Measurements from ENCODE around the gene RAB6A. TPM values are rescaled to one million over a fixed set of nuclear protein-coding genes. Genes with fewer than 3 reads are reported as not detected.

The RAB6A gene
- total RNA-seq, 1 experiment from 2014 or later: 227 TPM

- Histone ChIP-seq H3K9me3 (no peaks in the 10 kb centered on the region), H3K4me3 (ENCODE audit: low read depth, low read length) (no peak overlapping the region), H3K36me3 (ENCODE audit: control insufficient read depth, insufficient read depth, low read length) (no peaks in the 10 kb centered on the region; the same call in 1 of the 2 replicates), H3K27me3 (replicated peaks; ENCODE audit: control insufficient read depth, insufficient read depth, low read length) (no peaks in the 10 kb centered on the region), H3K4me1 (peaks cover 5% of the 10 kb centered on the region; the same call in 1 of the 2 replicates)
- H3K36me3 Mint-ChIP-seq (ENCODE audit: insufficient read depth, unreplicated experiment): peaks cover 6% of the 10 kb centered on the region
- BruUV-seq (replicated peaks): no TSS peak
- no peak overlapping the region for H3K4me3 Mint-ChIP-seq (ENCODE audit: unreplicated experiment)
- no peak for TF ChIP-seq CTCF (IDR thresholded peaks at IDR 0.05; ENCODE audit: insufficient read depth in 1 of 2, low read depth in 1 of 2, low read length in 1 of 2, severe bottlenecking in 1 of 2, unreplicated experiment in 1 of 2)
- H3K27ac Mint-ChIP-seq (ENCODE audit: unreplicated experiment): peak overlapping the region; percentile 40
- intact Hi-C loops (cut with micrococcal nuclease; ENCODE audit: unreplicated experiment): no loop called here
- H3K9me3 Mint-ChIP-seq (ENCODE audit: unreplicated experiment): no peaks in the 10 kb centered on the region
- DNase-seq: no peak
- ChIA-PET POLR2A (interaction anchor here (0.5 to 1.0 kb wide), 2 partner anchors 17 to 25 kb away, joined by 3 read pairs; no protein-coding TSS in a partner anchor), CTCF (no interaction called here)
- no peaks in the 10 kb centered on the region for H3K27me3 Mint-ChIP-seq (ENCODE audit: insufficient read depth, unreplicated experiment)
- H3K4me1 Mint-ChIP-seq (ENCODE audit: low read depth, unreplicated experiment): peaks cover 8% of the 10 kb centered on the region
These were observed 43.8 kb upstream of the RAB6A start for GRCh38 chr11:73804712-73805111.

DNA sequence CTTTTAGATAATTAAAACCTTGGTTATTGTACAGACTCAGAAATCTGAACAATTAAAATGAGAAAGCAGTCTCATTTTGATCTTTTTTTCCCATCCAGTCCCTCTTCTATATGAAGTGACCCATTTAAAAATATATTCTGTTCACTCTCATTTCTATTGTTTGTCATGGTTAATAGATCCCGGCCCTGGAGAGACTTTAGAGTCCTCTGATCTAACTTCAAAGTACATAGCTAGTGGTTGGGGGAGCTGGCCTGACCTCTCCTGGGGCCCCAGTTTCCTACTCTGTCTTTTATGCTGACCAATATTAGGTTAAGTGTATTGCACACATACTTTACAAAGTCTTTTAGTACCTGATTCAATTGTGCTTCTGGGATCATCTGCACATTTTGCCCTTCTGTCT is 40.3 kb upstream of the RAB6A start:
- ChIA-PET CTCF (no interaction called here), POLR2A (no interaction called here)
- no peaks in the 10 kb centered on the region for H3K9me3 Mint-ChIP-seq (ENCODE audit: unreplicated experiment)

GRCh38 chr11:73800276-73800806 is 39.5 kb upstream of the RAB6A start:
- Histone ChIP-seq H3K27me3 (replicated peaks; ENCODE audit: control insufficient read depth, insufficient read depth, low read length) (no peaks in the 10 kb centered on the region), H3K4me3 (ENCODE audit: low read depth, low read length) (no peak overlapping the region), H3K4me1 (peaks cover 5% of the 10 kb centered on the region; the same call in 1 of the 2 replicates), H3K36me3 (ENCODE audit: control insufficient read depth, insufficient read depth, low read length) (no peaks in the 10 kb centered on the region), H3K9me3 (no peaks in the 10 kb centered on the region)
- POLR2A ChIA-PET: interaction anchor here (0.5 kb wide), 1 partner anchor 42 kb away, joined by 5 read pairs; no protein-coding TSS in a partner anchor
- no peak overlapping the region for H3K4me3 Mint-ChIP-seq (ENCODE audit: unreplicated experiment)
- peaks cover 8% of the 10 kb centered on the region for H3K4me1 Mint-ChIP-seq (ENCODE audit: low read depth, unreplicated experiment)
- no peak overlapping the region for H3K27ac Mint-ChIP-seq (ENCODE audit: unreplicated experiment)
- no TSS peak for BruUV-seq (replicated peaks)
- no peak for TF ChIP-seq CTCF (IDR thresholded peaks at IDR 0.05; ENCODE audit: insufficient read depth in 1 of 2, low read depth in 1 of 2, low read length in 1 of 2, severe bottlenecking in 1 of 2, unreplicated experiment in 1 of 2)
- no peaks in the 10 kb centered on the region for H3K9me3 Mint-ChIP-seq (ENCODE audit: unreplicated experiment)
- CTCF ChIA-PET: interaction anchor here (0.7 to 1.1 kb wide), 3 partner anchors 64 to 981 kb away, joined by 3 read pairs; no protein-coding TSS in a partner anchor
- H3K36me3 Mint-ChIP-seq (ENCODE audit: insufficient read depth, unreplicated experiment): no peaks in the 10 kb centered on the region
- no peaks in the 10 kb centered on the region for H3K27me3 Mint-ChIP-seq (ENCODE audit: insufficient read depth, unreplicated experiment)
- intact Hi-C loops (cut with micrococcal nuclease; ENCODE audit: unreplicated experiment): no loop called here
- no peak for DNase-seq

More for the DNA sequence above, 40.3 kb upstream of the RAB6A start:
- Mint-ChIP-seq H3K4me3 (ENCODE audit: unreplicated experiment) (no peak overlapping the region), H3K27me3 (ENCODE audit: insufficient read depth, unreplicated experiment) (no peaks in the 10 kb centered on the region), H3K27ac (ENCODE audit: unreplicated experiment) (no peak overlapping the region), H3K4me1 (ENCODE audit: low read depth, unreplicated experiment) (peaks cover 8% of the 10 kb centered on the region), H3K36me3 (ENCODE audit: insufficient read depth, unreplicated experiment) (no peaks in the 10 kb centered on the region)
- Histone ChIP-seq H3K9me3 (no peaks in the 10 kb centered on the region), H3K36me3 (ENCODE audit: control insufficient read depth, insufficient read depth, low read length) (no peaks in the 10 kb centered on the region), H3K27me3 (replicated peaks; ENCODE audit: control insufficient read depth, insufficient read depth, low read length) (no peaks in the 10 kb centered on the region), H3K4me3 (ENCODE audit: low read depth, low read length) (no peak overlapping the region), H3K4me1 (peaks cover 5% of the 10 kb centered on the region; the same call in 1 of the 2 replicates)
- BruUV-seq (replicated peaks): no TSS peak
- intact Hi-C loops (cut with micrococcal nuclease; ENCODE audit: unreplicated experiment): no loop called here
- DNase-seq: no peak
- no peak for TF ChIP-seq CTCF (IDR thresholded peaks at IDR 0.05; ENCODE audit: insufficient read depth in 1 of 2, low read depth in 1 of 2, low read length in 1 of 2, severe bottlenecking in 1 of 2, unreplicated experiment in 1 of 2)
